WTC11 (cell line): ENCODE measurements around the gene MVK. TPM values are rescaled to one million over a fixed set of nuclear protein-coding genes. Genes with fewer than 3 reads are reported as not detected.

Source experiments
- ATAC-seq: fragments of 200-7000 bp; cut with Tn5 transposase; 2 replicates; pipeline ENCODE4 v1.10.0; 2021; ENCODE audit warnings: mild to moderate bottlenecking, moderate library complexity
- CTCF ChIA-PET: fragments of 300-600 bp; sonication (Branson Sonifier 250); formaldehyde crosslinking; loops from one replicate; lab custom pipeline; 2021; ENCODE audit warnings: antibody characterized with exemption; lab: Charles Lee
- POLR2A ChIA-PET: fragments of 350-600 bp; sonication (Branson Sonifier 250); formaldehyde crosslinking; loops from one replicate; lab custom pipeline; 2021; ENCODE audit warnings: antibody characterized with exemption; lab: Charles Lee
- DNase-seq: peaks from one replicate; pipeline ENCODE4 v3.0.0; 2021; ENCODE audit warnings: low spot score
- H3K27ac Mint-ChIP-seq: 2 replicates; pipeline ENCODE4 v1.8.0; 2021; ENCODE audit warnings: mixed read lengths
- H3K27me3 Mint-ChIP-seq: 2 replicates; pipeline ENCODE4 v1.8.0; 2021; ENCODE audit warnings: low read depth, mild to moderate bottlenecking, moderate library complexity, mixed read lengths
- H3K36me3 Mint-ChIP-seq: 2 replicates; pipeline ENCODE4 v1.8.0; 2021; ENCODE audit warnings: mixed read lengths
- H3K4me1 Mint-ChIP-seq: 2 replicates; pipeline ENCODE4 v1.8.0; 2022; ENCODE audit warnings: mixed read lengths
- H3K4me3 Mint-ChIP-seq: 2 replicates; pipeline ENCODE4 v1.8.0; 2021; ENCODE audit warnings: mild to moderate bottlenecking, moderate library complexity, mixed read lengths
- H3K9me3 Mint-ChIP-seq: 2 replicates; pipeline ENCODE4 v1.8.0; 2021; ENCODE audit warnings: mixed read lengths
- CBFB ChIP-seq: sonication (generic); formaldehyde crosslinking; IDR thresholded peaks from 2 replicates; pipeline ENCODE4 v1.8.1; 2022; ENCODE audit warnings: mild to moderate bottlenecking, low read depth, missing genetic modification reagents
- CDX4 ChIP-seq: fragments of 250-450 bp; sonication (Bioruptor Pico); IDR thresholded peaks from 2 replicates; pipeline ENCODE4 v1.9.0; 2021; ENCODE audit warnings: moderate library complexity, mild to moderate bottlenecking, inconsistent platforms, borderline replicate concordance
- E2F1 ChIP-seq: sonication (generic); formaldehyde crosslinking; IDR thresholded peaks from 2 replicates; pipeline ENCODE4 v1.8.0; 2022; ENCODE audit warnings: mild to moderate bottlenecking, missing genetic modification reagents
- E2F5 ChIP-seq: sonication (generic); formaldehyde crosslinking; IDR thresholded peaks from 2 replicates; pipeline ENCODE4 v1.8.1; 2022; ENCODE audit warnings: mild to moderate bottlenecking, moderate library complexity, missing genetic modification reagents
- FOXP1 ChIP-seq: sonication (generic); formaldehyde crosslinking; IDR thresholded peaks from 2 replicates; pipeline ENCODE4 v1.8.0; 2022; ENCODE audit warnings: missing genetic modification reagents, mild to moderate bottlenecking, moderate library complexity, borderline replicate concordance
- MLX ChIP-seq: sonication (generic); formaldehyde crosslinking; IDR thresholded peaks from 2 replicates; pipeline ENCODE4 v1.8.1; 2023; ENCODE audit warnings: mild to moderate bottlenecking, missing genetic modification reagents, moderate library complexity
- NR2C2 ChIP-seq: sonication (generic); formaldehyde crosslinking; IDR thresholded peaks from 2 replicates; pipeline ENCODE4 v1.8.0; 2022; ENCODE audit warnings: mild to moderate bottlenecking, missing genetic modification reagents
- OVOL2 ChIP-seq: fragments of 250-450 bp; sonication (Bioruptor Pico); IDR thresholded peaks from 2 replicates; pipeline ENCODE4 v1.9.0; 2021; ENCODE audit warnings: mild to moderate bottlenecking, borderline replicate concordance
- SMAD3 ChIP-seq: sonication (generic); formaldehyde crosslinking; IDR thresholded peaks from 2 replicates; pipeline ENCODE4 v1.8.0; 2022; ENCODE audit warnings: missing genetic modification reagents, mild to moderate bottlenecking, borderline replicate concordance
- ZMAT4 ChIP-seq: fragments of 250-450 bp; sonication (Bioruptor Pico); IDR thresholded peaks from 2 replicates; pipeline ENCODE4 v1.9.0; 2021; ENCODE audit warnings: mild to moderate bottlenecking
- ZNF281 ChIP-seq: sonication (generic); formaldehyde crosslinking; IDR thresholded peaks from 2 replicates; pipeline ENCODE4 v1.8.0; 2023; ENCODE audit warnings: mild to moderate bottlenecking, missing genetic modification reagents
- ZNF396 ChIP-seq: fragments of 250-450 bp; sonication (Bioruptor Pico); IDR thresholded peaks from 2 replicates; pipeline ENCODE4 v1.8.0; 2021; ENCODE audit warnings: mild to moderate bottlenecking, moderate library complexity, borderline replicate concordance
- ZNF416 ChIP-seq: fragments of 250-450 bp; sonication (Bioruptor Pico); IDR thresholded peaks from 2 replicates; pipeline ENCODE4 v1.9.0; 2021; ENCODE audit warnings: mild to moderate bottlenecking, inconsistent platforms
- ZNF671 ChIP-seq: fragments of 250-450 bp; sonication (Bioruptor Pico); IDR thresholded peaks from 2 replicates; pipeline ENCODE4 v1.8.0; 2021; ENCODE audit warnings: mild to moderate bottlenecking
- total RNA-seq: library from RNA; stranded (reverse); gene quantifications from 3 replicates; pipeline ENCODE4 v1.2.3, GENCODE V29; 2021
- TF ChIP-seq, protein P1 (sequence below): sonication (generic); formaldehyde crosslinking; IDR thresholded peaks from 2 replicates; pipeline ENCODE4 v1.8.1; 2023; ENCODE audit warnings: mild to moderate bottlenecking, missing genetic modification reagents, borderline replicate concordance
- TF ChIP-seq, protein P2 (sequence below): sonication (generic); formaldehyde crosslinking; IDR thresholded peaks from 2 replicates; pipeline ENCODE4 v1.8.1; 2022; ENCODE audit warnings: mild to moderate bottlenecking, missing genetic modification reagents, moderate library complexity, borderline replicate concordance
- TF ChIP-seq, protein P3 (sequence below): fragments of 250-450 bp; sonication (Bioruptor Pico); IDR thresholded peaks from 2 replicates; pipeline ENCODE4 v1.9.0; 2021; ENCODE audit warnings: mild to moderate bottlenecking

Gene MVK
- total RNA-seq, 1 experiment from 2014 or later: 13.2 TPM

DNA sequence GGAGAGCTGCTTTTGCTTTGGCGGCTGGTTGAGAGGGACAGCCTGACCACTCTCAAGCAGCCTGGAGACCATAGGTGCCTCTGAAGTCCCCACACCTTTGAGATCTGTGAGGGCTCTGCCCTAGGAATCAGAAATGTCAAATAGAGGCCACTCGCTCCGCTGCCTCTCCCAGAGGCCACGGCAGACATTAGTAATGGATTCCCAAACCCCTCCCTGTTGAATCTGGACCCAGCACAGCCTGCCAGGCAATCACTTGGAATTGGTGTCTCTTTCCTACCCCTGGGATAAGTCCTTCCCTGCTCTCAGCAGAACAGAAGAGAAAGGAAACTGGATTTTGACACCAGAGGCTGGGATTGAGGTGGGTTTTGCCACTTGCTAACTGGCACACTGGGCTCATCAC lies 25.3 kb upstream of the MVK start:
- DNase-seq: no peak
- no peak overlapping the region for H3K27ac Mint-ChIP-seq
- ChIA-PET POLR2A (no interaction called here), CTCF (interaction anchor here (1.1 kb wide), 1 partner anchor 258 kb away, joined by 4 read pairs; no protein-coding TSS in a partner anchor)
- ATAC-seq: no peak
- no peaks in the 10 kb centered on the region for H3K36me3 Mint-ChIP-seq
- H3K4me1 Mint-ChIP-seq: no peaks in the 10 kb centered on the region
- H3K4me3 Mint-ChIP-seq: no peak overlapping the region
- H3K9me3 Mint-ChIP-seq: no peaks in the 10 kb centered on the region
- H3K27me3 Mint-ChIP-seq: no peaks in the 10 kb centered on the region; the same call in 1 of the 2 replicates
- TF ChIP-seq, protein P1, sequence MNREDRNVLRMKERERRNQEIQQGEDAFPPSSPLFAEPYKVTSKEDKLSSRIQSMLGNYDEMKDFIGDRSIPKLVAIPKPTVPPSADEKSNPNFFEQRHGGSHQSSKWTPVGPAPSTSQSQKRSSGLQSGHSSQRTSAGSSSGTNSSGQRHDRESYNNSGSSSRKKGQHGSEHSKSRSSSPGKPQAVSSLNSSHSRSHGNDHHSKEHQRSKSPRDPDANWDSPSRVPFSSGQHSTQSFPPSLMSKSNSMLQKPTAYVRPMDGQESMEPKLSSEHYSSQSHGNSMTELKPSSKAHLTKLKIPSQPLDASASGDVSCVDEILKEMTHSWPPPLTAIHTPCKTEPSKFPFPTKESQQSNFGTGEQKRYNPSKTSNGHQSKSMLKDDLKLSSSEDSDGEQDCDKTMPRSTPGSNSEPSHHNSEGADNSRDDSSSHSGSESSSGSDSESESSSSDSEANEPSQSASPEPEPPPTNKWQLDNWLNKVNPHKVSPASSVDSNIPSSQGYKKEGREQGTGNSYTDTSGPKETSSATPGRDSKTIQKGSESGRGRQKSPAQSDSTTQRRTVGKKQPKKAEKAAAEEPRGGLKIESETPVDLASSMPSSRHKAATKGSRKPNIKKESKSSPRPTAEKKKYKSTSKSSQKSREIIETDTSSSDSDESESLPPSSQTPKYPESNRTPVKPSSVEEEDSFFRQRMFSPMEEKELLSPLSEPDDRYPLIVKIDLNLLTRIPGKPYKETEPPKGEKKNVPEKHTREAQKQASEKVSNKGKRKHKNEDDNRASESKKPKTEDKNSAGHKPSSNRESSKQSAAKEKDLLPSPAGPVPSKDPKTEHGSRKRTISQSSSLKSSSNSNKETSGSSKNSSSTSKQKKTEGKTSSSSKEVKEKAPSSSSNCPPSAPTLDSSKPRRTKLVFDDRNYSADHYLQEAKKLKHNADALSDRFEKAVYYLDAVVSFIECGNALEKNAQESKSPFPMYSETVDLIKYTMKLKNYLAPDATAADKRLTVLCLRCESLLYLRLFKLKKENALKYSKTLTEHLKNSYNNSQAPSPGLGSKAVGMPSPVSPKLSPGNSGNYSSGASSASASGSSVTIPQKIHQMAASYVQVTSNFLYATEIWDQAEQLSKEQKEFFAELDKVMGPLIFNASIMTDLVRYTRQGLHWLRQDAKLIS (CRISPR knock-in tag): no peak
- TF ChIP-seq OVOL2 (CRISPR knock-in tag) (no peak), ZNF416 (CRISPR knock-in tag) (no peak), MLX (CRISPR knock-in tag) (no peak)

- POLR2A ChIA-PET: no interaction called here
- Mint-ChIP-seq H3K4me3 (no peak overlapping the region), H3K36me3 (no peaks in the 10 kb centered on the region), H3K9me3 (no peaks in the 10 kb centered on the region), H3K27ac (peak overlapping the region; percentile 26; the same call in 1 of the 2 replicates), H3K27me3 (no peaks in the 10 kb centered on the region; the same call in 1 of the 2 replicates), H3K4me1 (no peaks in the 10 kb centered on the region)
- CTCF ChIA-PET: interaction anchor here (0.7 to 1.7 kb wide), 2 partner anchors 31 to 215 kb away, joined by 3 to 5 read pairs; no protein-coding TSS in a partner anchor
- no peak; the same call in 1 of the 2 replicates for ATAC-seq
- DNase-seq: no peak
- TF ChIP-seq NR2C2 (CRISPR knock-in tag) (no peak), ZNF671 (no peak), SMAD3 (no peak), ZMAT4 (CRISPR knock-in tag) (no peak), E2F5 (CRISPR knock-in tag) (no peak), CBFB (CRISPR knock-in tag) (no peak), ZNF281 (no peak), ZNF396 (CRISPR knock-in tag) (no peak), CDX4 (CRISPR knock-in tag) (no peak), E2F1 (CRISPR knock-in tag) (no peak), FOXP1 (CRISPR knock-in tag) (no peak)
- TF ChIP-seq, protein P2, sequence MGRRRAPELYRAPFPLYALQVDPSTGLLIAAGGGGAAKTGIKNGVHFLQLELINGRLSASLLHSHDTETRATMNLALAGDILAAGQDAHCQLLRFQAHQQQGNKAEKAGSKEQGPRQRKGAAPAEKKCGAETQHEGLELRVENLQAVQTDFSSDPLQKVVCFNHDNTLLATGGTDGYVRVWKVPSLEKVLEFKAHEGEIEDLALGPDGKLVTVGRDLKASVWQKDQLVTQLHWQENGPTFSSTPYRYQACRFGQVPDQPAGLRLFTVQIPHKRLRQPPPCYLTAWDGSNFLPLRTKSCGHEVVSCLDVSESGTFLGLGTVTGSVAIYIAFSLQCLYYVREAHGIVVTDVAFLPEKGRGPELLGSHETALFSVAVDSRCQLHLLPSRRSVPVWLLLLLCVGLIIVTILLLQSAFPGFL: no peak
- TF ChIP-seq, protein P3, sequence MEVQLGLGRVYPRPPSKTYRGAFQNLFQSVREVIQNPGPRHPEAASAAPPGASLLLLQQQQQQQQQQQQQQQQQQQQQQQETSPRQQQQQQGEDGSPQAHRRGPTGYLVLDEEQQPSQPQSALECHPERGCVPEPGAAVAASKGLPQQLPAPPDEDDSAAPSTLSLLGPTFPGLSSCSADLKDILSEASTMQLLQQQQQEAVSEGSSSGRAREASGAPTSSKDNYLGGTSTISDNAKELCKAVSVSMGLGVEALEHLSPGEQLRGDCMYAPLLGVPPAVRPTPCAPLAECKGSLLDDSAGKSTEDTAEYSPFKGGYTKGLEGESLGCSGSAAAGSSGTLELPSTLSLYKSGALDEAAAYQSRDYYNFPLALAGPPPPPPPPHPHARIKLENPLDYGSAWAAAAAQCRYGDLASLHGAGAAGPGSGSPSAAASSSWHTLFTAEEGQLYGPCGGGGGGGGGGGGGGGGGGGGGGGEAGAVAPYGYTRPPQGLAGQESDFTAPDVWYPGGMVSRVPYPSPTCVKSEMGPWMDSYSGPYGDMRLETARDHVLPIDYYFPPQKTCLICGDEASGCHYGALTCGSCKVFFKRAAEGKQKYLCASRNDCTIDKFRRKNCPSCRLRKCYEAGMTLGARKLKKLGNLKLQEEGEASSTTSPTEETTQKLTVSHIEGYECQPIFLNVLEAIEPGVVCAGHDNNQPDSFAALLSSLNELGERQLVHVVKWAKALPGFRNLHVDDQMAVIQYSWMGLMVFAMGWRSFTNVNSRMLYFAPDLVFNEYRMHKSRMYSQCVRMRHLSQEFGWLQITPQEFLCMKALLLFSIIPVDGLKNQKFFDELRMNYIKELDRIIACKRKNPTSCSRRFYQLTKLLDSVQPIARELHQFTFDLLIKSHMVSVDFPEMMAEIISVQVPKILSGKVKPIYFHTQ (CRISPR knock-in tag): no peak
Measured at GRCh38 chr12:109549613-109550270, 23.9 kb upstream of the MVK start.
